ENCODE measurements around the gene RAB6D. TPM values are rescaled to one million over a fixed set of nuclear protein-coding genes. Genes with fewer than 3 reads are reported as not detected.
"Not testable (repeated sequence)": the region's sequence is repeated elsewhere in the genome, so short reads cannot be mapped to it uniquely, and the experiment has no call there.

RAB6D gene
- total RNA-seq, 2 donors from 2014 or later: 0.68 to 0.77 TPM

DNA sequence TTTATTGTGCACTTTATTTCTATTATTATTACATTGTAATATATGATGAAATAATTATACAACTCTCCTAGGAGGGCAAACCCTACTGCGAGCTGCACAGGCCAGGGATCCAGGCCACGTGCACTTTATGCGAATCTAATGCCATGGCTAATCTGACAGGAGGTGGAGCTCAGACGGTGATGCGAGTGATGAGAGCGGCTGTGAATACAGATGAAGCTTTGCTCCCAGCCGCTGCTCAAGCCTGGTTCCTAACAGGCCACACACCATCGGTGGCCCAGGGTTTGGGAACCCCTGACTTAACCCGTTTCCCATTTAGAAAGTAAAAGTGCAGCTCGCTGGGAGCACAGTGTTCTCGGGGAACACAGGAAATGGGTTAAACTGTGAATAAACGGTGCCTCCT lies 40.8 kb upstream of the RAB6D start:
- Histone ChIP-seq H3K27ac (no peak overlapping the region), H3K36me3 (no peaks in the 10 kb centered on the region), H3K9me3 (no peaks in the 10 kb centered on the region), H3K4me1 (replicated peaks) (no peaks in the 10 kb centered on the region), H3K4me3 (no peak overlapping the region), H3K27me3 (replicated peaks; ENCODE audit: insufficient read depth) (no peaks in the 10 kb centered on the region)
- no peak for DNase-seq (ENCODE audit: low spot score)
- TF ChIP-seq, protein P1, sequence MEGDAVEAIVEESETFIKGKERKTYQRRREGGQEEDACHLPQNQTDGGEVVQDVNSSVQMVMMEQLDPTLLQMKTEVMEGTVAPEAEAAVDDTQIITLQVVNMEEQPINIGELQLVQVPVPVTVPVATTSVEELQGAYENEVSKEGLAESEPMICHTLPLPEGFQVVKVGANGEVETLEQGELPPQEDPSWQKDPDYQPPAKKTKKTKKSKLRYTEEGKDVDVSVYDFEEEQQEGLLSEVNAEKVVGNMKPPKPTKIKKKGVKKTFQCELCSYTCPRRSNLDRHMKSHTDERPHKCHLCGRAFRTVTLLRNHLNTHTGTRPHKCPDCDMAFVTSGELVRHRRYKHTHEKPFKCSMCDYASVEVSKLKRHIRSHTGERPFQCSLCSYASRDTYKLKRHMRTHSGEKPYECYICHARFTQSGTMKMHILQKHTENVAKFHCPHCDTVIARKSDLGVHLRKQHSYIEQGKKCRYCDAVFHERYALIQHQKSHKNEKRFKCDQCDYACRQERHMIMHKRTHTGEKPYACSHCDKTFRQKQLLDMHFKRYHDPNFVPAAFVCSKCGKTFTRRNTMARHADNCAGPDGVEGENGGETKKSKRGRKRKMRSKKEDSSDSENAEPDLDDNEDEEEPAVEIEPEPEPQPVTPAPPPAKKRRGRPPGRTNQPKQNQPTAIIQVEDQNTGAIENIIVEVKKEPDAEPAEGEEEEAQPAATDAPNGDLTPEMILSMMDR (IDR thresholded peaks at IDR 0.05): no peak
- TF ChIP-seq POLR2AphosphoS5 (IDR thresholded peaks at IDR 0.05): no peak
- TF ChIP-seq POLR2A (IDR thresholded peaks at IDR 0.05): no peak
- 82% methylated on average over 12 of the region's 12 CpGs for whole genome bisulfite sequencing
- intact Hi-C loops (cut with DNase I): no loop called here

GRCh38 chr2:131402320-131403039 lies 38.5 kb upstream of the RAB6D start:
- no peak for DNase-seq (ENCODE audit: low spot score)
- Histone ChIP-seq H3K36me3 (no peaks in the 10 kb centered on the region), H3K4me3 (no peak overlapping the region), H3K27me3 (replicated peaks; ENCODE audit: insufficient read depth) (no peaks in the 10 kb centered on the region), H3K9me3 (no peaks in the 10 kb centered on the region), H3K4me1 (replicated peaks) (no peaks in the 10 kb centered on the region), H3K27ac (no peak overlapping the region)
- intact Hi-C loops (cut with DNase I): no loop called here
- TF ChIP-seq POLR2A (IDR thresholded peaks at IDR 0.05) (no peak), POLR2AphosphoS5 (IDR thresholded peaks at IDR 0.05) (no peak)
- TF ChIP-seq, protein P1 (IDR thresholded peaks at IDR 0.05): no peak
- WGBS: 73% methylated on average over 6 of the region's 6 CpGs

DNA sequence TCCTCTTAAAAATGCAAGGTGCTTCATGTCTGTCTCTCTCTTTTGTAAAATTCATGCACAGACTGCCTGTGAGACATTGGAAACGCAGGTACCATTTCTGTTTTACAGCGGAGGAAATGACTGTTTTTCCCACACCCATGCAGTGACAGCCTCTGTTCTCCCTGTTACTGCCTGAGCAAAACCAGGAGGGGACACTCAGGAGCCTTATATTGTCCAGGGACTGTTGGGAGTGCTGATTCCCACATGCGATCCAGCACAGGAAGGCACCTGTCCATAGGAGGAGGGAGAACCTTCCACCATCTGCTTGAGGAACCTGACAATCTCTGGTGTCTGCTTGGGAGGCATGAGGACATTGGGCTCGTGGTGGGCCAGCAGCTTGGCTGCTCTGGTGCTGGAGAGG lies 36.9 kb upstream of the RAB6D start:
- Histone ChIP-seq H3K4me1 (replicated peaks) (no peaks in the 10 kb centered on the region), H3K9me3 (no peaks in the 10 kb centered on the region), H3K27me3 (replicated peaks; ENCODE audit: insufficient read depth) (no peaks in the 10 kb centered on the region), H3K36me3 (no peaks in the 10 kb centered on the region), H3K4me3 (no peak overlapping the region), H3K27ac (no peak overlapping the region)
- WGBS: 77% methylated on average over 4 of the region's 4 CpGs
- intact Hi-C loops (cut with DNase I): no loop called here
- TF ChIP-seq POLR2A (IDR thresholded peaks at IDR 0.05): no peak
- TF ChIP-seq, protein P1 (IDR thresholded peaks at IDR 0.05): no peak
- no peak for DNase-seq (ENCODE audit: low spot score)

DNA sequence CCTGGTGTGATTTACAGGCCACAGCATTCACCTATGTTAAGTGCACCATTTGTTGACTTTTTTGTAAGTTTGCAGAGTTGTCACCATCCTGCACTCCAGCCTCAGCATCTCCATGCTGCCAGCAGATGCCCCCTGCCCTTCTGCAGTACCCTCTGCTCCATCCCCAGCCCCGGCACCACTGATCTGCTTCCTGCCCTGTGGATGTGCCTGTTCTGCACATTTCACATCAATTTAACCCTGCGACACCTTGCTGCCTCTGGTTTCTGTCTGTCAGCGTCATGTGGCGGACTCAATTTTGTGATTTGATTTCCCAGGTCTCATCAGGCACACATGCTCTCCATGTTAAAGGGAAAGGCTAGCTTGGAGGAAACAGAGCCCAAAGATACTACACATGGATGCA lies 36.5 kb upstream of the RAB6D start:
- H3K4me1 ChIP-seq (replicated peaks); H3K4me3 ChIP-seq; DNase-seq (ENCODE audit: low spot score); intact Hi-C loops (cut with DNase I); H3K9me3 ChIP-seq; H3K36me3 ChIP-seq; H3K27ac ChIP-seq; H3K27me3 ChIP-seq (replicated peaks; ENCODE audit: insufficient read depth): not testable (repeated sequence)
- 80% methylated on average over 4 of the region's 4 CpGs for WGBS

DNA sequence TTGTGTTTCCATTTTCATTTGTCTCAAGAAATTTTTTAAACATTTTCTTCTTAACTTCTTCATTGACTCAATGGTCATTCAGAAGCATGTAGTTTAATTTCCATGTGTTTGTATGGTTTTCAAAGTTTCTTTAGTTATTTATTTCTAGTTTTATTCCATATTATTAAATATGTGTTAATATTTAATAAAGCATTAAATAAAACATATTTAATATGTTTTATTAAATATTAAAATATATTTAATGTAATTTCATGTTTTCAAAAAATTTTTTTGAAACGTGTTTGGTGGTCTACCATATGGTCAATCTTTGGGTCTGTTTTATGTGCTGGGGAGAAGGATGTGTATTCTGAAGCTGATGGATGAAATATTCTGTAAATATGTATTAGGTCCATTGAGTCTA lies 32.2 kb upstream of the RAB6D start:
- H3K27me3 ChIP-seq (replicated peaks; ENCODE audit: insufficient read depth); DNase-seq (ENCODE audit: low spot score); H3K27ac ChIP-seq; intact Hi-C loops (cut with DNase I); H3K36me3 ChIP-seq; H3K4me3 ChIP-seq; H3K9me3 ChIP-seq; H3K4me1 ChIP-seq (replicated peaks): not testable (repeated sequence)
- WGBS: 87% methylated on average over 1 of the region's 1 CpG

- intact Hi-C loops (cut with DNase I); H3K27me3 ChIP-seq (replicated peaks; ENCODE audit: insufficient read depth); DNase-seq (ENCODE audit: low spot score); H3K9me3 ChIP-seq; H3K27ac ChIP-seq; H3K36me3 ChIP-seq; H3K4me1 ChIP-seq (replicated peaks); H3K4me3 ChIP-seq: not testable (repeated sequence)
- 22% methylated on average over 27 of the region's 29 CpGs for WGBS
Observed at GRCh38 chr2:131395024-131395645, 31.2 kb upstream of the RAB6D start.
